OCI-LY7 (cell line): Measurements from ENCODE around the gene NUTM1.

Source experiments
- EZH2phosphoT487 ChIP-seq: fragments of 200-600 bp; sonication (generic); IDR thresholded peaks from 2 replicates; pipeline ENCODE4 v1.6.1; 2018; ENCODE audit warnings: low read depth, borderline replicate concordance, mild to moderate bottlenecking, mixed run types, antibody characterized with exemption, low read length, moderate library complexity, mixed read lengths
- TF ChIP-seq, protein P1 (sequence below): fragments of 200-600 bp; sonication (generic); conservative IDR thresholded peaks from 2 replicates; pipeline ENCODE4 v1.5.1; 2014; ENCODE audit warnings: mild to moderate bottlenecking, antibody characterized with exemption, low read length, moderate library complexity, mixed read lengths

DNA sequence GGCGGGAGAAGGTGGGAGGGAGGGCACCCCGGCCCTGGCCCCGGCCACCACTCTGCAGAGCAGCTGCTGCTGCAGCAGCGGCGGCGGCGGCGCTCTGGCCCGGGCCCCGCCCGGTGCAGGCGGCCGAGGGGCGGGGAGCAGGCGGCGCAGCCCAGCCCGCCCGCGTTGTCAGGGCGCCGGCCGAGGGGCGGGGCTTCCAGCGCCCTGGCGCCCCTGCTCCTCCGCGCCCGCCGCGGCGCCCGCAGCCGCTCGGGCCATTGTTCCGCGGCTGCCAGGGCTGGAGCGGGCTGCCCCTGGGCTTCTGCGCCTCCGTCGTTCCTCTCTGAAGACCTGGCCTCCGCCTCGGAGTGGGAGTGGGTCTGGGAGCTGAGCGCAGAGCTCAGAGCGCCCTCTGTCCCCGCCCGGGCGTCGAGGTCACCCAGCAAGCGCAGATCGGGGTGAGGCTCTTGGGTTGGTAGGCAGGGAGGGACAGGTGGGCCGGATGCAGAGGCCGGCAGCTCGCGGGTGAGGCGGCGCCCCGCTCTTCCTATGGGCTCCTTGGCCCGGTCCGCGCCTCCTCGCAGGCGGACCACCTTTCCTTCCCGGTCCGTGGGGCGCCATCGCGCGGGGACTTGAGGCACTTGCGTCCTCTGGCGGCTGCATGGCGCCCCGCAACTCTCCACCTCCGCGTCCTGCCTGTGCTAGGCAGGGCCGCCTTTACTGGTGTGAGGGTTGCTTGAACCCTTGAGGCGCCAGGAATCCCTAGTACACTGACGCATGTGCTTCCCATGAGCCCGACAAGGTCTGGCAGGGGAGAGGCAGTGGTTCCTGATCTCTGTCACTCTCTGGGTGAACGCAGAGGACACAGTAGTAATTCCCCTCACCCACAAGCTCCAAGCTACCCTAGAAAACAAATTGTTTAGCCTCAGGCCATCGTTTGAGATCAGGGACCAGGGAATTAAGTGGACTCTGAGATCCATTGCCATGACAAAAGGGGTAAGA, 24.3 kb downstream of the NUTM1 start, which contains the start of gene LPCAT4:
- TF ChIP-seq, protein P1, sequence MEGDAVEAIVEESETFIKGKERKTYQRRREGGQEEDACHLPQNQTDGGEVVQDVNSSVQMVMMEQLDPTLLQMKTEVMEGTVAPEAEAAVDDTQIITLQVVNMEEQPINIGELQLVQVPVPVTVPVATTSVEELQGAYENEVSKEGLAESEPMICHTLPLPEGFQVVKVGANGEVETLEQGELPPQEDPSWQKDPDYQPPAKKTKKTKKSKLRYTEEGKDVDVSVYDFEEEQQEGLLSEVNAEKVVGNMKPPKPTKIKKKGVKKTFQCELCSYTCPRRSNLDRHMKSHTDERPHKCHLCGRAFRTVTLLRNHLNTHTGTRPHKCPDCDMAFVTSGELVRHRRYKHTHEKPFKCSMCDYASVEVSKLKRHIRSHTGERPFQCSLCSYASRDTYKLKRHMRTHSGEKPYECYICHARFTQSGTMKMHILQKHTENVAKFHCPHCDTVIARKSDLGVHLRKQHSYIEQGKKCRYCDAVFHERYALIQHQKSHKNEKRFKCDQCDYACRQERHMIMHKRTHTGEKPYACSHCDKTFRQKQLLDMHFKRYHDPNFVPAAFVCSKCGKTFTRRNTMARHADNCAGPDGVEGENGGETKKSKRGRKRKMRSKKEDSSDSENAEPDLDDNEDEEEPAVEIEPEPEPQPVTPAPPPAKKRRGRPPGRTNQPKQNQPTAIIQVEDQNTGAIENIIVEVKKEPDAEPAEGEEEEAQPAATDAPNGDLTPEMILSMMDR = peak; percentile 91
- TF ChIP-seq EZH2phosphoT487 = no peak
